Ishikawa (cell line): ENCODE measurements around the gene GDPD4.

Source experiments
- CEBPB ChIP-seq: IDR thresholded peaks from 2 replicates; pipeline ENCODE4 v1.6.1; 2012
- CREB1 ChIP-seq: IDR thresholded peaks from 2 replicates; pipeline ENCODE4 v1.6.1; 2012; ENCODE audit warnings: low read depth
- EGR1 ChIP-seq: IDR thresholded peaks from 2 replicates; pipeline ENCODE4 v1.6.1; 2012
- EP300 ChIP-seq: IDR thresholded peaks from 2 replicates; pipeline ENCODE4 v1.6.1; 2012; ENCODE audit warnings: borderline replicate concordance
- FOXM1 ChIP-seq: IDR thresholded peaks from 2 replicates; pipeline ENCODE4 v1.6.1; 2012; ENCODE audit warnings: low read depth, borderline replicate concordance
- MAX ChIP-seq: IDR thresholded peaks from 2 replicates; pipeline ENCODE4 v1.6.1; 2012
- NFIC ChIP-seq: IDR thresholded peaks from 2 replicates; pipeline ENCODE4 v1.6.1; 2012
- RAD21 ChIP-seq: IDR thresholded peaks from 2 replicates; pipeline ENCODE4 v1.6.1; 2012; ENCODE audit warnings: low read depth
- REST ChIP-seq: IDR thresholded peaks from 2 replicates; pipeline ENCODE4 v1.6.1; 2012; ENCODE audit warnings: low read depth, mild to moderate bottlenecking
- TAF1 ChIP-seq: IDR thresholded peaks from 2 replicates; pipeline ENCODE4 v1.6.1; 2012; ENCODE audit warnings: low read depth, mild to moderate bottlenecking
- TCF12 ChIP-seq: IDR thresholded peaks from 2 replicates; pipeline ENCODE4 v1.6.1; 2012; ENCODE audit warnings: low read depth
- TEAD4 ChIP-seq: IDR thresholded peaks from 2 replicates; pipeline ENCODE4 v1.6.1; 2012
- YY1 ChIP-seq: IDR thresholded peaks from 2 replicates; pipeline ENCODE4 v1.6.1; 2012; ENCODE audit warnings: low read depth
- ZBTB7A ChIP-seq: IDR thresholded peaks from 2 replicates; pipeline ENCODE4 v1.6.1; 2012; ENCODE audit warnings: low read depth
- TF ChIP-seq, protein P1 (sequence below): IDR thresholded peaks from 2 replicates; pipeline ENCODE4 v1.6.1; 2012

The GDPD4 gene

GRCh38 chr11:77270921-77271320 lies 30.6 kb downstream of the GDPD4 start:
- no peak for TF ChIP-seq CEBPB
- no peak for TF ChIP-seq ZBTB7A
- TF ChIP-seq YY1 = no peak
- no peak for TF ChIP-seq FOXM1
- TF ChIP-seq REST = no peak
- TF ChIP-seq CREB1 = no peak
- no peak for TF ChIP-seq MAX
- TF ChIP-seq, protein P1, sequence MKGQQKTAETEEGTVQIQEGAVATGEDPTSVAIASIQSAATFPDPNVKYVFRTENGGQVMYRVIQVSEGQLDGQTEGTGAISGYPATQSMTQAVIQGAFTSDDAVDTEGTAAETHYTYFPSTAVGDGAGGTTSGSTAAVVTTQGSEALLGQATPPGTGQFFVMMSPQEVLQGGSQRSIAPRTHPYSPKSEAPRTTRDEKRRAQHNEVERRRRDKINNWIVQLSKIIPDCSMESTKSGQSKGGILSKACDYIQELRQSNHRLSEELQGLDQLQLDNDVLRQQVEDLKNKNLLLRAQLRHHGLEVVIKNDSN = no peak
- no peak for TF ChIP-seq EGR1
- TF ChIP-seq TAF1 = no peak
- no peak for TF ChIP-seq NFIC

DNA sequence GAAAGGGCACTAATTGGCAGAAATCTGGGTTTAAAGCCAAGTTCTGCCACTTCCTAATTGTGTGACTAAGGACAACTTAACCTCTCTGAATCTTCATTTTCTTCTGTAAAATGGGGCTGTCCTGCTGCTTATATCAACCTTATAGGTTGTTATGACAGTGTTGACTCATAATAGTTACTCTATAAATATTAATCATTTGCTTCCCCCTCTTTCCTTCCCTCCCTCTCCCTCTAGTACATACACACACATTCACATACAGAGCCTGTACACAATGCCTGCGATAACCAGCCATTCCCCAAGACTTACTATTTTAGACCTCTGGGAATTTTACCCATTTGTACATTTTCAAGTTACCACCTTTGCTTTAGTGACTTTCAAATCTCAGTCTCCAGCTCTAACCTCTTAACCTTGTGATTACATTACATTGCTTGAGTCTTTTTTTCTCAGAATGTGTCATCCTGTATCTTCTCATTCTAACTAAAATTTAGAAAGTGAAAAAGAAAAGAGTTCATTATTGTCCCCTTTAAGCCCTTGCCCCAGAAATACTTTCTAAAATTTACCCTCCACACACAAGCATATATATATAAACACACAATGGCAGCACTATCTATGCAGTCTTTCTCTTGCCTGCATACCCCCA lies 31.9 kb downstream of the GDPD4 start:
- TF ChIP-seq CEBPB (no peak), ZBTB7A (no peak), TEAD4 (no peak), EGR1 (no peak), RAD21 (no peak), YY1 (no peak), EP300 (no peak), TAF1 (no peak), REST (no peak), MAX (no peak), NFIC (no peak), CREB1 (no peak), FOXM1 (no peak), TCF12 (no peak)
- TF ChIP-seq, protein P1 = no peak

GRCh38 chr11:77267962-77268361 lies 33.5 kb downstream of the GDPD4 start:
- TF ChIP-seq EGR1 = no peak
- no peak for TF ChIP-seq ZBTB7A
- TF ChIP-seq CREB1 = no peak
- no peak for TF ChIP-seq NFIC
- TF ChIP-seq CEBPB = no peak
- TF ChIP-seq REST = no peak
- no peak for TF ChIP-seq EP300
- no peak for TF ChIP-seq RAD21
- TF ChIP-seq YY1 = no peak
- no peak for TF ChIP-seq TAF1
- no peak for TF ChIP-seq FOXM1

DNA sequence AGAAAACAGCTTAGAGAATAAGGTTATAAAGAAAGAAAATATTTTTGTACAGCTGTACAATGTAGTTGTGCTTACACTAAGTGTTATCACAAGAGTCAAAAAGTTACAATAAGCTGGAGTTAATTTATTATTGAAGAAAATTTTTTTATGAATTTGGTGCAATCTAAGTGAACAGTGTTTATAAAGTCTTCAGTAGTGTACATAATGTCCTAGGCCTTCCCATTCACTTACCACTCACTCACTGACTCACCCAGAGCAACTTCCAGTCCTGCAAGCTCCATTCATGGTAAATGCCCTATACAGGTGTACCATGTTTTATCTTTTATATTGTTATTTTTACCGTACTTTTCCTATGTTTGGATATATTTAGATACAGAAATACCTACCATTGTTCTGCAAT lies 34.7 kb downstream of the GDPD4 start:
- TF ChIP-seq RAD21 (no peak), MAX (no peak), NFIC (no peak), REST (no peak), EGR1 (no peak), TEAD4 (no peak), CEBPB (no peak), FOXM1 (no peak), ZBTB7A (no peak), TAF1 (no peak), CREB1 (no peak)
